SH-SY5Y (cell line): ENCODE data around the gene MCM8.

ENCODE experiments used
- GATA2 ChIP-seq: IDR thresholded peaks from 2 replicates; pipeline ENCODE4 v1.6.1; 2011; ENCODE audit warnings: mild to moderate bottlenecking, low read depth, low read length
- GATA3 ChIP-seq: IDR thresholded peaks from 2 replicates; pipeline ENCODE4 v1.6.1; 2011; ENCODE audit warnings: low read depth, mild to moderate bottlenecking, low read length, moderate library complexity

DNA sequence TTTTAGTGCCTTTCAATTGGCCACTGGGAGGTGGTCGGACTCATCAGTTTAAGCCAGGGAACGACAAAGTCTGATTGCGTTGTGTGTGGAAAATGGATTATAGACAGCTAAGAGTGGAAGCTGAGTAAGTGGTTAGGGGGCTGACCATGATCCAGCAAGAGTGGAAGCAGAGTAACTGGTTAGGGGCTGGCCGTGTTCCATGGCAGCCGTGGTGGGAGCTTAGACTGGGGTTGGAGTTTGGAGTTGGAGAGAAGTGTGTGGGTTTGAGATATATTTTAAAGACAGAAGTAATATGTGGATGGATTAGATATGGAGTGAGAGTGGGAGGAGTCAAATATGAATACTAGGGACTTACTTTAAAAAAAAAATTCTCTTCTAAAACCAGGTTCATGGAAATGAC lies 61.7 kb downstream of the MCM8 start:
- TF ChIP-seq GATA2 (no peak), GATA3 (no peak)
